Astrocyte (in vitro differentiated cells and primary cell): Measurements from ENCODE around the gene ERVH48-1. TPM values are rescaled to one million over a fixed set of nuclear protein-coding genes. Genes with fewer than 3 reads are reported as not detected.

Experiments
- DNase-seq: peaks from one replicate; pipeline ENCODE4 v3.0.0-alpha.2; 2010; ENCODE audit warnings: low read depth
- FAIRE-seq: peaks from 2 replicates; lab custom pipeline; 2011; peaks lifted over from hg19 to GRCh38; lab: Jason Lieb, UNC
- H2AFZ ChIP-seq: 2 replicates; pipeline ENCODE4 v1.6.0; 2012; ENCODE audit warnings: low read depth, low read length, inconsistent platforms
- H3K27ac ChIP-seq: 2 replicates; pipeline ENCODE4 v1.5.1; 2011; ENCODE audit warnings: low read depth, low read length, inconsistent platforms
- H3K27me3 ChIP-seq: 2 replicates; pipeline ENCODE4 v1.6.0; 2011; ENCODE audit warnings: low read length, inconsistent platforms; ENCODE audit not compliant: insufficient read depth
- H3K36me3 ChIP-seq: 2 replicates; pipeline ENCODE4 v1.5.1; 2011; ENCODE audit warnings: low read length, inconsistent platforms; ENCODE audit not compliant: insufficient read depth
- H3K4me1 ChIP-seq: 2 replicates; pipeline ENCODE4 v1.5.1; 2011; ENCODE audit warnings: low read length, inconsistent platforms; ENCODE audit not compliant: insufficient read depth
- H3K4me2 ChIP-seq: 2 replicates; pipeline ENCODE4 v1.6.0; 2012; ENCODE audit warnings: low read length, inconsistent platforms
- H3K4me3 ChIP-seq: 2 replicates; pipeline ENCODE4 v1.5.1; 2011; ENCODE audit warnings: low read depth, mild to moderate bottlenecking, low read length, inconsistent platforms; ENCODE audit not compliant: insufficient read depth
- H3K79me2 ChIP-seq: 2 replicates; pipeline ENCODE4 v1.6.0; 2012; ENCODE audit warnings: mild to moderate bottlenecking, low read length, inconsistent platforms; ENCODE audit not compliant: insufficient read depth
- H3K9ac ChIP-seq: 2 replicates; pipeline ENCODE4 v1.6.0; 2012; ENCODE audit warnings: mild to moderate bottlenecking, low read length, inconsistent platforms
- H3K9me3 ChIP-seq: 2 replicates; pipeline ENCODE4 v1.5.1; 2012; ENCODE audit warnings: low read depth, mild to moderate bottlenecking, low read length, inconsistent platforms; ENCODE audit not compliant: insufficient read depth
- H4K20me1 ChIP-seq: 2 replicates; pipeline ENCODE4 v1.6.0; 2012; ENCODE audit warnings: low read length, inconsistent platforms; ENCODE audit not compliant: insufficient read depth
- H3K27ac Mint-ChIP-seq: one replicate; pipeline ENCODE4 v1.8.0; 2021; ENCODE audit warnings: mild to moderate bottlenecking, mixed read lengths; ENCODE audit not compliant: unreplicated experiment
- H3K27me3 Mint-ChIP-seq: one replicate; pipeline ENCODE4 v1.8.0; 2021; ENCODE audit warnings: low read depth, mixed read lengths; ENCODE audit not compliant: unreplicated experiment
- H3K36me3 Mint-ChIP-seq: one replicate; pipeline ENCODE4 v1.8.0; 2021; ENCODE audit warnings: low read depth, mixed read lengths; ENCODE audit not compliant: unreplicated experiment
- H3K4me1 Mint-ChIP-seq: one replicate; pipeline ENCODE4 v1.8.0; 2021; ENCODE audit warnings: low read depth, mixed read lengths; ENCODE audit not compliant: unreplicated experiment
- H3K4me3 Mint-ChIP-seq: one replicate; pipeline ENCODE4 v1.8.0; 2021; ENCODE audit warnings: mild to moderate bottlenecking, moderate library complexity, mixed read lengths; ENCODE audit not compliant: unreplicated experiment
- H3K9me3 Mint-ChIP-seq: one replicate; pipeline ENCODE4 v1.8.0; 2021; ENCODE audit warnings: mild to moderate bottlenecking, mixed read lengths; ENCODE audit not compliant: unreplicated experiment
- EZH2 ChIP-seq: IDR thresholded peaks from 2 replicates; pipeline ENCODE4 v1.6.1; 2012; ENCODE audit warnings: mild to moderate bottlenecking, low read length, inconsistent platforms; ENCODE audit not compliant: insufficient read depth
- total RNA-seq: library from RNA; stranded (reverse); gene quantifications from 2 replicates; pipeline ENCODE4 v1.2.1, GENCODE V29; 2021
- TF ChIP-seq, protein P1 (sequence below): IDR thresholded peaks from 2 replicates; pipeline ENCODE4 v1.5.1; 2011; ENCODE audit warnings: low read depth, mild to moderate bottlenecking, inconsistent platforms, low read length, moderate library complexity; ENCODE audit not compliant: insufficient read depth

ERVH48-1 gene
- total RNA-seq, 1 donor from 2014 or later = 1.1 TPM

DNA sequence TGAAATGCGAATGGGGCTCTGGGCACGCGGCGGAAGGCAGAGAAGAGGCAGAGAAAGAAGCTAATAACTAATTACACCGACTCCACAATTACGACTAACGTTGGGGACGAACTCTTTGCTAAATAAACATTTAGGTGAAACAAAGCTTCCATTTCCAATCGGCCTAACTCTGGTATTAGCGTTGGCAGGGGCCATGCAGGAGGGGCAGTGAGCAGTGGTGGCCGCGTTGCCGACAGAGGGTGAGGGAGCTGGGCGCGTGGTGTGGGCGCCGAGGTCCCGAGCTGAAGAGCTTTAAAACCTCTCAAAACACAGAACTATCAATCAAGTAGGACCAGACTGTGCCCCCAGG, 32.9 kb downstream of the ERVH48-1 start:
- Mint-ChIP-seq H3K36me3 (no peaks in the 10 kb centered on the region), H3K4me3 (peak overlapping the region; percentile 82), H3K27me3 (no peaks in the 10 kb centered on the region), H3K27ac (peak overlapping the region; percentile 93), H3K4me1 (peaks cover 5% of the 10 kb centered on the region), H3K9me3 (no peaks in the 10 kb centered on the region)
- Histone ChIP-seq H3K9ac (peak overlapping the region; percentile 94), H2AFZ (peak overlapping the region; percentile 86), H3K27ac (peak overlapping the region; percentile 92), H3K4me3 (peak overlapping the region; percentile 87), H4K20me1 (peaks cover 19% of the 10 kb centered on the region), H3K9me3 (no peaks in the 10 kb centered on the region), H3K36me3 (peaks cover 4% of the 10 kb centered on the region), H3K4me2 (peak overlapping the region; percentile 91), H3K4me1 (peaks cover 8% of the 10 kb centered on the region), H3K27me3 (no peaks in the 10 kb centered on the region), H3K79me2 (peaks cover 26% of the 10 kb centered on the region)
- no peak for FAIRE-seq
- no peak for TF ChIP-seq EZH2
- TF ChIP-seq, protein P1, sequence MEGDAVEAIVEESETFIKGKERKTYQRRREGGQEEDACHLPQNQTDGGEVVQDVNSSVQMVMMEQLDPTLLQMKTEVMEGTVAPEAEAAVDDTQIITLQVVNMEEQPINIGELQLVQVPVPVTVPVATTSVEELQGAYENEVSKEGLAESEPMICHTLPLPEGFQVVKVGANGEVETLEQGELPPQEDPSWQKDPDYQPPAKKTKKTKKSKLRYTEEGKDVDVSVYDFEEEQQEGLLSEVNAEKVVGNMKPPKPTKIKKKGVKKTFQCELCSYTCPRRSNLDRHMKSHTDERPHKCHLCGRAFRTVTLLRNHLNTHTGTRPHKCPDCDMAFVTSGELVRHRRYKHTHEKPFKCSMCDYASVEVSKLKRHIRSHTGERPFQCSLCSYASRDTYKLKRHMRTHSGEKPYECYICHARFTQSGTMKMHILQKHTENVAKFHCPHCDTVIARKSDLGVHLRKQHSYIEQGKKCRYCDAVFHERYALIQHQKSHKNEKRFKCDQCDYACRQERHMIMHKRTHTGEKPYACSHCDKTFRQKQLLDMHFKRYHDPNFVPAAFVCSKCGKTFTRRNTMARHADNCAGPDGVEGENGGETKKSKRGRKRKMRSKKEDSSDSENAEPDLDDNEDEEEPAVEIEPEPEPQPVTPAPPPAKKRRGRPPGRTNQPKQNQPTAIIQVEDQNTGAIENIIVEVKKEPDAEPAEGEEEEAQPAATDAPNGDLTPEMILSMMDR = no peak
- no peak for DNase-seq

DNA sequence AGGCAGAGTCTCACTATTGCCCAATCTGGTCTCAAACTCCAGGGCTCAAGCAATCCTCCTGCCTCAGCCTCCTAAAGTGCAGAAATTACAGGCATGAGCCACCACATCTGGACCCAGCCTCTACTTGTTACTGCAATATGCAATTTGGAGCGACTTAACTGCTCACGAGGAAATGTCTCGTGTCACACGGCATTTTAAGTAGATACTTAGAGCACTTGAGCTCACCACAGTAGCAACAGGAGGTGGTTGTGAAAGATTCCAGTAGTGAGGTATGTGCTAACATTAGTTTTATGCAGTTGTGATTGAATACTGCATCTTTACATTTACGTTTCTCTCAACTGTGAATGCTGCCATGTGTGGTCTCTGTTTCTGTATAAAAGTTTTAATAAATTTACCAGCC, 38.1 kb downstream of the ERVH48-1 start:
- DNase-seq = no peak
- no peak overlapping the region for H3K9ac ChIP-seq
- no peaks in the 10 kb centered on the region for H4K20me1 ChIP-seq
- H3K9me3 ChIP-seq = no peaks in the 10 kb centered on the region
- H3K4me1 Mint-ChIP-seq = peaks cover 2% of the 10 kb centered on the region
- no peak for FAIRE-seq
- no peaks in the 10 kb centered on the region for H3K27me3 Mint-ChIP-seq
- H3K27me3 ChIP-seq = no peaks in the 10 kb centered on the region
- no peak for TF ChIP-seq EZH2
- TF ChIP-seq, protein P1 = no peak
- no peak overlapping the region for H3K4me2 ChIP-seq
- H3K9me3 Mint-ChIP-seq = no peaks in the 10 kb centered on the region
- no peaks in the 10 kb centered on the region for H3K36me3 Mint-ChIP-seq
- H3K27ac Mint-ChIP-seq = no peak overlapping the region
- peaks cover 1% of the 10 kb centered on the region for H3K4me1 ChIP-seq
- no peak overlapping the region for H3K4me3 ChIP-seq
- no peak overlapping the region for H3K4me3 Mint-ChIP-seq
- H3K36me3 ChIP-seq = no peaks in the 10 kb centered on the region
- H3K79me2 ChIP-seq = no peaks in the 10 kb centered on the region
- H3K27ac ChIP-seq = no peak overlapping the region
- H2AFZ ChIP-seq = no peak overlapping the region

DNA sequence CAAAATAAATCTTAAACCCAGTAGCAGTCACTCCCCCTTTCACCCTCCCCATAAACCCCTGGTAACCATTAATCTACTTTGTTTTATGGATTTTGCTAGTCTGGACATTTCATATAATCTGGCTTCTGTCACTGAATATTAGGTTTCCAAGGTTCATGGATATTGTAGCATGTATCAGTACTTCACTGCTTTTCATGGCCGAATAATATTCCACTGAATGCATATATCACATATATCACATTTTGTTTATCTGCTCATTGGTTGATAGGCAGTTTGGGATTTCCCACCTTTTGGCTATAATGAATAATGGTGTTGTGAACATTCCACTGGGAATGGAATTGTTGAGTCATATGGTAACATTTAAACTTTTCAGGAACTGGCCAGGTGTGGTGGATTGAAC, 41.5 kb downstream of the ERVH48-1 start:
- Mint-ChIP-seq H3K27ac (no peak overlapping the region), H3K27me3 (no peaks in the 10 kb centered on the region), H3K4me1 (no peaks in the 10 kb centered on the region), H3K36me3 (no peaks in the 10 kb centered on the region), H3K9me3 (no peaks in the 10 kb centered on the region), H3K4me3 (no peak overlapping the region)
- DNase-seq (no peak), FAIRE-seq (no peak)
- TF ChIP-seq, protein P1 = no peak
- TF ChIP-seq EZH2 = no peak
- Histone ChIP-seq H3K79me2 (peaks cover 17% of the 10 kb centered on the region), H3K27me3 (no peaks in the 10 kb centered on the region), H3K36me3 (no peaks in the 10 kb centered on the region), H2AFZ (no peak overlapping the region), H3K9me3 (no peaks in the 10 kb centered on the region), H3K27ac (no peak overlapping the region), H3K4me2 (no peak overlapping the region), H3K4me3 (no peak overlapping the region), H4K20me1 (no peaks in the 10 kb centered on the region), H3K4me1 (peaks cover 3% of the 10 kb centered on the region), H3K9ac (no peak overlapping the region)
